IMR-90 (cell line): Measurements from ENCODE around the gene LDLRAD4. TPM values are rescaled to one million over a fixed set of nuclear protein-coding genes. Genes with fewer than 3 reads are reported as not detected.

ENCODE experiments used
- ATAC-seq: fragments of 200-7000 bp; cut with Tn5 transposase; 2 replicates; pipeline ENCODE4 v1.9.1; 2020; ENCODE audit warnings: low read depth, mild to moderate bottlenecking, moderate library complexity
- BruUV-seq: library from RNA; stranded (reverse); fragments of 400-500 nt; replicated peaks from 2 replicates; lab custom pipeline; 2021; lab: Mats Ljungman, UMichigan
- CTCF ChIA-PET: fragments of 300-600 bp; formaldehyde crosslinking; extraction: SDS; loops from one replicate; lab custom pipeline; 2021; ENCODE audit warnings: antibody characterized with exemption; lab: Yijun Ruan, JAX
- POLR2A ChIA-PET: fragments of 300-600 bp; sonication (Branson Sonifier 250); formaldehyde crosslinking; loops from one replicate; lab custom pipeline; 2022; ENCODE audit warnings: antibody characterized with exemption; ENCODE audit not compliant: unreplicated experiment; lab: Charles Lee
- DNase-seq: peaks from one replicate; pipeline ENCODE4 v3.0.0; 2013
- H2AFZ ChIP-seq: replicated peaks from 2 replicates; pipeline ENCODE3; 2013; ENCODE audit warnings: low read length, mild to moderate bottlenecking; ENCODE audit not compliant: poor library complexity
- H2AK5ac ChIP-seq: 2 replicates; pipeline ENCODE4 v1.6.1; 2013; ENCODE audit warnings: low read depth, low read length, inconsistent platforms
- H2AK9ac ChIP-seq: replicated peaks from 2 replicates; pipeline ENCODE3; 2013; ENCODE audit warnings: mild to moderate bottlenecking, low read depth, low read length, moderate library complexity; ENCODE audit not compliant: poor library complexity
- H2BK120ac ChIP-seq: 2 replicates; pipeline ENCODE4 v1.6.1; 2013; ENCODE audit warnings: low read depth, low read length, inconsistent platforms
- H2BK15ac ChIP-seq: 3 replicates; pipeline ENCODE4 v1.6.1; 2013; ENCODE audit warnings: low read depth, low read length, inconsistent platforms
- H2BK20ac ChIP-seq: 2 replicates; pipeline ENCODE4 v1.6.1; 2013; ENCODE audit warnings: low read depth, mild to moderate bottlenecking, inconsistent platforms, low read length, moderate library complexity
- H2BK5ac ChIP-seq: 2 replicates; pipeline ENCODE4 v1.6.1; 2013; ENCODE audit warnings: mild to moderate bottlenecking, low read depth, low read length, inconsistent platforms; ENCODE audit not compliant: poor library complexity, severe bottlenecking
- H3K14ac ChIP-seq: replicated peaks from 2 replicates; pipeline ENCODE4 v1.6.1; 2013; ENCODE audit warnings: low read depth, low read length, inconsistent platforms
- H3K18ac ChIP-seq: 2 replicates; pipeline ENCODE4 v1.6.1; 2013; ENCODE audit warnings: low read depth, low read length, control low read depth
- H3K23ac ChIP-seq: 2 replicates; pipeline ENCODE4 v1.6.1; 2013; ENCODE audit warnings: low read depth, low read length, inconsistent platforms
- H3K27ac ChIP-seq: 2 replicates; pipeline ENCODE4 v1.5.1; 2013; ENCODE audit warnings: mild to moderate bottlenecking, control low read depth, low read length; ENCODE audit not compliant: insufficient read depth
- H3K27me3 ChIP-seq: 2 replicates; pipeline ENCODE4 v1.6.1; 2013; ENCODE audit warnings: low read length; ENCODE audit not compliant: control insufficient read depth, insufficient read depth
- H3K36me3 ChIP-seq: 2 replicates; pipeline ENCODE4 v1.6.1; 2013; ENCODE audit warnings: low read length, mixed read lengths; ENCODE audit not compliant: control insufficient read depth, insufficient read depth
- H3K4ac ChIP-seq: 2 replicates; pipeline ENCODE4 v1.6.1; 2013; ENCODE audit warnings: low read depth, low read length, inconsistent platforms
- H3K4me1 ChIP-seq: 2 replicates; pipeline ENCODE4 v1.6.1; 2013; ENCODE audit warnings: low read length, mixed read lengths; ENCODE audit not compliant: control insufficient read depth, insufficient read depth
- H3K4me2 ChIP-seq: 2 replicates; pipeline ENCODE4 v1.6.1; 2013; ENCODE audit warnings: low read depth, mild to moderate bottlenecking, control low read depth, low read length, moderate library complexity
- H3K4me3 ChIP-seq: 2 replicates; pipeline ENCODE4 v1.5.1; 2013; ENCODE audit warnings: low read depth, mild to moderate bottlenecking, control low read depth, low read length, moderate library complexity; ENCODE audit not compliant: insufficient read depth
- H3K56ac ChIP-seq: 2 replicates; pipeline ENCODE4 v1.6.1; 2013; ENCODE audit warnings: low read length, inconsistent platforms; ENCODE audit not compliant: insufficient read depth; ENCODE audit errors: extremely low read depth
- H3K79me1 ChIP-seq, 2 experiments: 2 replicates each; pipeline ENCODE4 v1.6.1; 2013; ENCODE audit warnings: low read length in 2 of 2, inconsistent platforms in 1 of 2, low read depth in 1 of 2
- H3K9ac ChIP-seq: 2 replicates; pipeline ENCODE4 v1.6.1; 2013; ENCODE audit warnings: low read depth, low read length, control low read depth
- H3K9me1 ChIP-seq: 2 replicates; pipeline ENCODE4 v1.6.1; 2013; ENCODE audit warnings: low read length, inconsistent platforms; ENCODE audit not compliant: insufficient read depth
- H3K9me3 ChIP-seq: 2 replicates; pipeline ENCODE4 v1.6.1; 2013; ENCODE audit warnings: low read length; ENCODE audit not compliant: control insufficient read depth, insufficient read depth
- H4K20me1 ChIP-seq: 2 replicates; pipeline ENCODE4 v1.6.1; 2013; ENCODE audit warnings: low read length, inconsistent platforms; ENCODE audit not compliant: insufficient read depth
- H4K5ac ChIP-seq: 2 replicates; pipeline ENCODE4 v1.6.1; 2013; ENCODE audit warnings: mild to moderate bottlenecking, low read depth, low read length, control low read depth
- H4K8ac ChIP-seq, 2 experiments: 2 replicates each; pipeline ENCODE4 v1.6.1; 2013; ENCODE audit warnings: low read depth in 2 of 2, low read length in 2 of 2, control low read depth in 1 of 2, inconsistent platforms in 1 of 2
- H4K91ac ChIP-seq: 2 replicates; pipeline ENCODE4 v1.6.1; 2013; ENCODE audit warnings: low read depth, low read length, inconsistent platforms; ENCODE audit not compliant: insufficient read depth
- BHLHE40 ChIP-seq: fragments of 150-350 bp; IDR thresholded peaks from 2 replicates; pipeline ENCODE4 v1.6.1; 2016; ENCODE audit warnings: mild to moderate bottlenecking, low read depth, low read length
- CHD1 ChIP-seq: IDR thresholded peaks from 2 replicates; pipeline ENCODE4 v1.6.1; 2012; ENCODE audit warnings: low read depth, low read length, improper control_type of control experiment
- FOS ChIP-seq: fragments of 150-350 bp; IDR thresholded peaks from 2 replicates; pipeline ENCODE4 v1.6.1; 2016; ENCODE audit warnings: low read depth, low read length
- MAFK ChIP-seq: IDR thresholded peaks from 2 replicates; pipeline ENCODE4 v1.6.1; 2012; ENCODE audit warnings: low read depth, low read length, improper control_type of control experiment
- MAZ ChIP-seq: IDR thresholded peaks from 2 replicates; pipeline ENCODE4 v1.6.1; 2012; ENCODE audit warnings: low read depth, mild to moderate bottlenecking, low read length, improper control_type of control experiment, moderate library complexity, borderline replicate concordance
- MXI1 ChIP-seq: IDR thresholded peaks from 2 replicates; pipeline ENCODE4 v1.6.1; 2012; ENCODE audit warnings: low read depth, mild to moderate bottlenecking, low read length, moderate library complexity, borderline replicate concordance
- NFE2L2 ChIP-seq: fragments of 150-350 bp; IDR thresholded peaks from 2 replicates; pipeline ENCODE4 v1.6.1; 2016; ENCODE audit warnings: low read depth, mild to moderate bottlenecking, low read length
- POLR2A ChIP-seq: IDR thresholded peaks from 2 replicates; pipeline ENCODE4 v1.6.1; 2012; ENCODE audit warnings: mild to moderate bottlenecking, low read depth, low read length
- RAD21 ChIP-seq: IDR thresholded peaks from 2 replicates; pipeline ENCODE4 v1.6.1; 2012; ENCODE audit warnings: low read length, improper control_type of control experiment
- RCOR1 ChIP-seq: IDR thresholded peaks from 2 replicates; pipeline ENCODE4 v1.6.1; 2012; ENCODE audit warnings: mild to moderate bottlenecking, low read length, improper control_type of control experiment; ENCODE audit not compliant: insufficient replicate concordance
- RFX5 ChIP-seq: IDR thresholded peaks from 2 replicates; pipeline ENCODE4 v1.8.0; 2012; ENCODE audit warnings: low read depth, mild to moderate bottlenecking, low read length, moderate library complexity
- WGBS, 2 experiments: methylation state at CpG; one replicate each; pipeline versions ENCODE4 v1.1.5 to v1.1.7; 2013; ENCODE audit warnings: missing lambda C conversion rate in 2 of 2; ENCODE audit not compliant: insufficient read length in 1 of 2; ENCODE audit errors: extremely low coverage in 2 of 2; 5-methylcytosine and 5-hydroxymethylcytosine counted together
- dilution Hi-C: fragments of 300-500 bp; cut with HindIII; formaldehyde crosslinking; loops from one replicate; pipeline ENCODE4 v1.14.3; 2018; ENCODE audit warnings: low sequenced_read_pairs; ENCODE audit not compliant: unreplicated experiment
- in situ Hi-C: fragments of 300-500 bp; cut with MboI; formaldehyde crosslinking; loops from 3 replicates; pipeline ENCODE4 v1.14.3; 2019; ENCODE audit warnings: low sequenced_read_pairs, inconsistent platforms, mixed read lengths
- intact Hi-C: fragments of 100-400 bp; cut with micrococcal nuclease; formaldehyde crosslinking; loops from 2 replicates; pipeline ENCODE4 v1.10.0; 2022
- polyA plus RNA-seq, 3 experiments: library from polyadenylated mRNA; depleted of rRNA; stranded (reverse); fragments of >200 nt; gene quantifications; 2 replicates each; pipeline ENCODE4 v1.2.3, GENCODE V29; 2012; ENCODE audit warnings: low replicate concordance in 1 of 3
- total RNA-seq: library from RNA; depleted of rRNA; stranded (reverse); fragments of >200 nt; gene quantifications from 2 replicates; pipeline ENCODE4 v1.2.3, GENCODE V29; 2012

LDLRAD4 gene
- total and polyA plus RNA-seq, 2 of the 4 experiments (the other 2 are of a cell fraction), result not detected

- H3K23ac ChIP-seq, result no peak overlapping the region
- no peak overlapping the region for H3K4me2 ChIP-seq
- H3K9me3 ChIP-seq, result no peaks in the 10 kb centered on the region
- H2BK120ac ChIP-seq, result no peak overlapping the region
- no peak overlapping the region for H2BK15ac ChIP-seq
- CTCF ChIA-PET, result no interaction called here
- H3K27me3 ChIP-seq, result peaks cover 7% of the 10 kb centered on the region
- dilution Hi-C loops (no loop called here), intact Hi-C loops (no loop called here), in situ Hi-C loops (no loop called here)
- ATAC-seq, result no peak
- no peaks in the 10 kb centered on the region for H3K79me1 ChIP-seq
- no peak overlapping the region for H2BK20ac ChIP-seq
- H4K20me1 ChIP-seq, result no peaks in the 10 kb centered on the region
- H2BK5ac ChIP-seq, result no peak overlapping the region
- POLR2A ChIA-PET, result no interaction called here
- no peak overlapping the region for H3K56ac ChIP-seq
- H2AFZ ChIP-seq, result no peak overlapping the region
- no peak overlapping the region for H3K27ac ChIP-seq
- no CpG with 5 or more reads among the region's 14 CpGs for WGBS, 2 experiments
- H3K4ac ChIP-seq, result no peak overlapping the region
- no peaks in the 10 kb centered on the region for H3K4me1 ChIP-seq
- TF ChIP-seq MAFK (no peak), POLR2A (no peak), BHLHE40 (no peak), RFX5 (no peak), FOS (no peak), RCOR1 (no peak), NFE2L2 (no peak), RAD21 (no peak), MAZ (no peak), CHD1 (no peak), MXI1 (no peak)
- no peak overlapping the region for H4K8ac ChIP-seq
- no peak overlapping the region for H4K91ac ChIP-seq
- H2AK5ac ChIP-seq, result no peak overlapping the region
- no TSS peak for BruUV-seq
- H3K9ac ChIP-seq, result no peak overlapping the region
- DNase-seq, result no peak
- no peak overlapping the region for H2AK9ac ChIP-seq
- no peaks in the 10 kb centered on the region; the same call in 1 of the 2 replicates for H3K9me1 ChIP-seq
- H3K18ac ChIP-seq, result no peak overlapping the region
- no peaks in the 10 kb centered on the region for H3K36me3 ChIP-seq
- no peak overlapping the region for H3K4me3 ChIP-seq
- no peak overlapping the region for H4K5ac ChIP-seq
- H3K14ac ChIP-seq, result no peak overlapping the region
These were observed 225.0 kb downstream of the LDLRAD4 start for GRCh38 chr18:13443552-13443951.
